D721Med (cell line): ENCODE measurements around the gene C9orf43.
"Not testable (repeated sequence)": the region's sequence is repeated elsewhere in the genome, so short reads cannot be mapped to it uniquely, and the experiment has no call there.

Experiments
- DNase-seq: peaks from one replicate; pipeline ENCODE4 v3.0.0; 2011; ENCODE audit warnings: low spot score; ENCODE audit not compliant: insufficient read length
- FAIRE-seq: peaks from 2 replicates; lab custom pipeline; 2011; peaks lifted over from hg19 to GRCh38; lab: Jason Lieb, UNC
- TF ChIP-seq, protein P1 (sequence below): IDR thresholded peaks from 2 replicates; pipeline ENCODE4 v1.5.1; 2012; ENCODE audit warnings: mild to moderate bottlenecking, control low read depth; ENCODE audit not compliant: insufficient read depth; ENCODE audit errors: missing control alignments

Gene C9orf43

DNA sequence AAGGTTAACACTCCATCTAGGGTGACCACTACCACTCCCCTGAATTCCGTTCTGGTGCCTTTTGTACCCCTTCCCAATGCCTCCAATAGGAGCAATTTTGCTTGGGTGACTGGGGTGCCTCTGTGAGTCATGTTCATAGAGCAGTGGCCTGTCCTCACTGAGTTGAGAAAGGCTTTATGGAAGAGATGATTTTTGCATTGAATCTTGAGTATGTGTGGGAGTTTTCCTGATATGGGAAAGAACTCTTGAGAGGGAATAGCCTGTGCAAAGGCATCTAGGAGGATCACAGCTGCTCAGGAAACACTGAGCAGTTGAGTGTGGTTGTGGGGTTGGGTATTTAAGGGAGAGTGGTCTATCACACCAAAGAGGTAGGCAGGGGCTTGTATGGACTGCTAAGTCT is 16.2 kb downstream of the C9orf43 start:
- TF ChIP-seq, protein P1, sequence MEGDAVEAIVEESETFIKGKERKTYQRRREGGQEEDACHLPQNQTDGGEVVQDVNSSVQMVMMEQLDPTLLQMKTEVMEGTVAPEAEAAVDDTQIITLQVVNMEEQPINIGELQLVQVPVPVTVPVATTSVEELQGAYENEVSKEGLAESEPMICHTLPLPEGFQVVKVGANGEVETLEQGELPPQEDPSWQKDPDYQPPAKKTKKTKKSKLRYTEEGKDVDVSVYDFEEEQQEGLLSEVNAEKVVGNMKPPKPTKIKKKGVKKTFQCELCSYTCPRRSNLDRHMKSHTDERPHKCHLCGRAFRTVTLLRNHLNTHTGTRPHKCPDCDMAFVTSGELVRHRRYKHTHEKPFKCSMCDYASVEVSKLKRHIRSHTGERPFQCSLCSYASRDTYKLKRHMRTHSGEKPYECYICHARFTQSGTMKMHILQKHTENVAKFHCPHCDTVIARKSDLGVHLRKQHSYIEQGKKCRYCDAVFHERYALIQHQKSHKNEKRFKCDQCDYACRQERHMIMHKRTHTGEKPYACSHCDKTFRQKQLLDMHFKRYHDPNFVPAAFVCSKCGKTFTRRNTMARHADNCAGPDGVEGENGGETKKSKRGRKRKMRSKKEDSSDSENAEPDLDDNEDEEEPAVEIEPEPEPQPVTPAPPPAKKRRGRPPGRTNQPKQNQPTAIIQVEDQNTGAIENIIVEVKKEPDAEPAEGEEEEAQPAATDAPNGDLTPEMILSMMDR: no peak
- DNase-seq (no peak), FAIRE-seq (no peak)

DNA sequence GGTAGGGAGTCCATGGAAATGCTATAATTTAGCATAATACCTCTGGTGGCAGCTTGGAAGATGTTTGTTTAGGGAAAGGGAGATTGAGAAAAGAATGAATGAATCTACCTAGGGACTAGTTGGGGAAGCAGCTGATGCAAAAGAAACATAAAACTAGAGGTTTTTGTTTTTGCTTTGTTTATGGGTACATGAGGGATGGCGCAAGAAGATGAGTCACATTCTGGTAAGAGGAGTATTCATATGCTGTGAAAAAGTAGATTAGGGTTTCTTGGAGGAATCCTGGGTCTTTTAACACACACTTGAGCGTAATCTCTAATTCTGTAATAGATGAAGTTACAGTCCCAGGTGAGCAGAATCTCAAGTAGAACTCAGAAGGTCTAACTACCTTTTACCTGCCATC is 17.1 kb downstream of the C9orf43 start:
- no peak for FAIRE-seq

DNA sequence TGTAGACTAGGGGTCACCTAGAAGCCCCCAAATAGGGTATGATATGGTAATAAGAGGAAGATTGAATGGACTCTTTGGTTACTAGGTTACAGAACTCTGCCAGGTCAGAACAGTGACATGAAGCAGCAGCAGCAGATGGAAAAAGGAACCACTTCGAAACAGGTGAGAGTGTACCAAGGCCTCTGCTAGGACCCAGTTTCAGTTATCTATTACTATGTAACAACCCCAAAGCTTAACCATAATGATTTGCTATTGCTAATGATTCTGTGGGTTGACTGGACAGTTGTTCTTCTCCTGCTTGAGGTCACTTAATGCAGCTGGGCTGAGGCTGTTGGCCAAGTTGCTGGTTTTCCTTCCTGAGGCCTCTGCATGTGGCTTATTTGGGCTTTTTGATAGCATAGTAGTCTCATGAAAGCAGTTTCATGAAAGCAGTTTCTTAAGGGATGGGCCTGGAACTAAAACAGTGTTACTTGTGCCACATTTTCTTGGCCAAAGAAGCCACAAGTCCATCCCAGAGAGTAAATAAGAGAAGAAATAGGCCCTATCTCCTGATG is 17.6 kb downstream of the C9orf43 start:
- TF ChIP-seq, protein P1: no peak
- FAIRE-seq (no peak), DNase-seq (no peak)

More for the DNA sequence above, 17.1 kb downstream of the C9orf43 start:
- TF ChIP-seq, protein P1: no peak
- DNase-seq: no peak

DNA sequence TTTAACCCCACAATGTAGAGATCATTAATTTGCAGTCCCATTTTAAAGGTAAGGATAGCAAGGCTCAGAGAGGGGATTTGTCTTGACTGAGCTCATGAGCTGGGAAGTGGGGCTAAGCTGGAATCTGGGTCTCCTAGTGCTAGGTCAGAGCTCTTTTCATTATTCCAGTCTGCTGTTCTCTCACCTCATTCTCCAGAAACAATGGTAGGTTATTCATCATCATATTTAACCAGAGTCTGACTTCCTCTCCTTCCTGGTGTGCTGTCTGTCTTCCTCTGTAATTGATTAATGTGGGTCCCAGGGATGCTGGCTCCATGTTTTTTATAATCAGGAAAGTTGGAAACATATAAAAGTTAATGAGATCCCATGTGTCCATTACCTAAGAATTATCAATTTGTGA is 20.6 kb downstream of the C9orf43 start:
- DNase-seq: no peak
- no peak for FAIRE-seq
- TF ChIP-seq, protein P1: no peak

DNA sequence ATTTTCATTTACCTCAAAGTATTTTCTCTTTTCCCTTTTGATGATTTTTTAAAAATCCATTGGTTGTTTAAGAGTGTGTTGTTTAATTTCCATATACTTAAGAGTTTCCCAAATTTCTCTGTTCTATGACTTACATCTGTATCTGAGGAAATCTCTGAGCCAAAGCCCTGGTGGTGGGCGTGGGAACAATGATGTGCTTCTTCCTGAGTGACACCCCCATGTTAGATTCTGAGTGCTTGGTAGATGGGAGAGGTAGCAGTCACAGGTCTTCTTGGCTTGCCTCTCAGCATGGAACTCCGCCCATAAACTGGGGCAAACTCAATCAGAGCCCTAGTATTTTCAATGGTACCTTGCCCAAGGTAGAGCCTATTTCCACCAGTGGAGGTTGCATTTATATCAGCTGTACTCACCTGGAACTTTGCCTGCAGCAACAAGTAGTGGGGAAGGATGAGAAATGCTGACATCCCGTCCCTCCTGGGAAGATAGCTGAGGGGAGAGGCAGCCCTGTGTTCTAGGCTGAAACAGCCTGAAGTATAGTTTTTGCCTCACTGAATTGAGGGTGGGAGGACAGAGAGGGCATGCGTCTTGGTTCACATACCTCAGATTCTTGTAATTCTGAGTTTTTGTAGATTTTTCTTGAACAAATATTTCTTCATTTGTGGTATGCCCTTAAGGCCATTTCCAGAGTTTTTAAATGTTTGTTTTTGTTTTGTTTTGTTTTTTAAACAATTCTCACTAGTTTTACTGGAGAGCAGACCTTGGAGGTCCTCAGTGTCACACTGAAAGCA is 26.4 kb downstream of the C9orf43 start:
- FAIRE-seq: no peak
- DNase-seq: no peak
- TF ChIP-seq, protein P1: no peak

DNA sequence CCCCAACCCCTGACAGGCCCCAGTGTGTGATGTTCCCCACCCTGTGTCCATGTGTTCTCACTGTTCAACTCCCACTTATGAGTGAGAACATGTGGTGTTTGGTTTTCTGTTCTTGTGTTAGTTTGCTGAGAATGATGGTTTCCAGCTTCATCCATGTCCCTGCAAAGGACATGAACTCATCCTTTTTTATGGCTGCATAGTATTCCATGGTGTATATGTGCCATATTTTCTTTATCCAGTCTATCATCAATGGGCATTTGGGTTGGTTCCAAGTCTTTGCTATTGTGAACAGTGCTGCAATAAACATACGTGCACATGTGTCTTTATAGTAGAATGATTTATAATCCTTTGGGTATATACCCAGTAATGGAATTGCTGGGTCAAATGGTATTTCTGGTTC is 27.2 kb downstream of the C9orf43 start:
- not testable (repeated sequence) for FAIRE-seq, DNase-seq

DNA sequence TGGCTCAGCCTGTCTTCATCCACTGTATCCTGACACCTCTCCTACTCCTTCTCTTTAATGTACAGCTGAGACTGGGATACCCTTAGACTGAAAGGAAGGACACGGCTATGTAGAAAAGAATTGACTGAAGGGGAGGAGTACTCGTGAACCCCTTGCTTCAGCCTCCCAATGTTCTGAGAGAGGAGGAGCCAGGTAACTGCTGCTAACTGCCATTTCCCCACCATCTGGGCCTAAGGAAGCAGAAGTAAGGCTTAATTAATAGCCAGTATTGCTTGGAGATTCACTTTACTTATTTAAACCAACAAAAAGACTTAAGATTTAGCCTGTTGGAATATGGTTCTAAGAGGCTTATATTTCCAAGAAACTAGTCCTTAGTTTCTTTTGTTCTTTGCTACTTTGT is 34.2 kb downstream of the C9orf43 start:
- DNase-seq (no peak), FAIRE-seq (no peak)
- TF ChIP-seq, protein P1: no peak
